K562 (cell line): ENCODE results near the gene ZNF384. TPM values are rescaled to one million over a fixed set of nuclear protein-coding genes. Genes with fewer than 3 reads are reported as not detected.

Source experiments
- ATAC-seq: fragments of 200-7000 bp; cut with Tn5 transposase; 3 replicates; pipeline ENCODE4 v1.9.1; 2020; ENCODE audit warnings: moderate library complexity
- BruUV-seq: library from RNA; stranded (reverse); fragments of 400-500 nt; replicated peaks from 2 replicates; lab custom pipeline; 2021; lab: Mats Ljungman, UMichigan
- CTCF ChIA-PET: fragments of 300-600 bp; formaldehyde crosslinking; extraction: SDS; loops from one replicate; lab custom pipeline; 2021; ENCODE audit warnings: low intra/inter-chr PET ratio; lab: Yijun Ruan, JAX
- POLR2A ChIA-PET: fragments of 300-600, 350-650 bp; sonication (Branson Sonifier 250); formaldehyde crosslinking; extraction: SDS; loops from one replicate; lab custom pipeline; 2021; ENCODE audit warnings: antibody characterized with exemption, inconsistent platforms; lab: Yijun Ruan, JAX
- DNase-seq, 4 experiments: peaks; one replicate each; pipeline versions ENCODE4 v3.0.0 to v3.0.0-alpha.2; 2011 to 2018; ENCODE audit warnings: low spot score in 3 of 4, mixed read lengths in 3 of 4; ENCODE audit errors: extremely low read depth in 1 of 4
- FAIRE-seq: peaks from 2 replicates; lab custom pipeline; 2011; peaks lifted over from hg19 to GRCh38; lab: Jason Lieb, UNC
- H2AFZ ChIP-seq: 2 replicates; pipeline ENCODE4 v1.6.0; 2011; ENCODE audit warnings: low read depth, low read length, control low read depth, inconsistent platforms
- H3K27ac ChIP-seq: fragments of 200-600 bp; 3 replicates; pipeline ENCODE4 v1.8.0; 2011; ENCODE audit warnings: low read depth, mild to moderate bottlenecking, control low read depth, inconsistent platforms, low read length, moderate library complexity, mixed read lengths; ENCODE audit errors: extremely low read depth
- H3K27me3 ChIP-seq, 2 experiments: fragments of 300-600 bp in 1 of 2; 2 replicates in 1 of 2; 3 replicates in 1 of 2; pipeline versions ENCODE4 v1.6.0 to v1.8.0; 2011; ENCODE audit warnings: inconsistent platforms in 2 of 2, low read length in 2 of 2, mild to moderate bottlenecking in 1 of 2, mixed read lengths in 1 of 2, moderate library complexity in 1 of 2; ENCODE audit not compliant: control insufficient read depth in 2 of 2, insufficient read depth in 2 of 2
- H3K36me3 ChIP-seq: fragments of 300-600 bp; 3 replicates; pipeline ENCODE4 v1.8.0; 2011; ENCODE audit warnings: mild to moderate bottlenecking, low read length, inconsistent platforms; ENCODE audit not compliant: control insufficient read depth, insufficient read depth
- H3K4me1 ChIP-seq, 2 experiments: fragments of 200-600 bp in 1 of 2; replicated peaks in 1 of 2; 2 replicates in 1 of 2; 3 replicates in 1 of 2; pipeline versions ENCODE4 v1.5.1 to v1.8.0; 2011; ENCODE audit warnings: inconsistent platforms in 2 of 2, low read length in 2 of 2, mild to moderate bottlenecking in 1 of 2, mixed read lengths in 1 of 2, moderate library complexity in 1 of 2; ENCODE audit not compliant: control insufficient read depth in 2 of 2, insufficient read depth in 2 of 2
- H3K4me2 ChIP-seq: 2 replicates; pipeline ENCODE4 v1.6.1; 2011; ENCODE audit warnings: low read length, control low read depth, inconsistent platforms, mixed read lengths; ENCODE audit not compliant: insufficient read depth
- H3K4me3 ChIP-seq: fragments of 200-600 bp; sonication (generic), shearing (Covaris generic); 2 replicates; pipeline ENCODE4 v1.5.1; 2016; ENCODE audit warnings: control low read depth, inconsistent platforms
- H3K79me2 ChIP-seq: fragments of 200-600 bp; 3 replicates; pipeline ENCODE4 v1.8.0; 2011; ENCODE audit warnings: low read length, inconsistent platforms; ENCODE audit not compliant: control insufficient read depth, insufficient read depth
- H3K9ac ChIP-seq, 2 experiments: 2 replicates each; pipeline versions ENCODE4 v1.6.0 to v1.6.1; 2011; ENCODE audit warnings: low read depth in 2 of 2, low read length in 2 of 2, control low read depth in 1 of 2, inconsistent platforms in 1 of 2, mild to moderate bottlenecking in 1 of 2, mixed read lengths in 1 of 2; ENCODE audit not compliant: insufficient read depth in 1 of 2
- H3K9me1 ChIP-seq: one replicate; pipeline ENCODE4 v1.6.0; 2011; ENCODE audit warnings: inconsistent platforms, mild to moderate bottlenecking, low read length, moderate library complexity; ENCODE audit not compliant: control insufficient read depth, insufficient read depth
- H3K9me3 ChIP-seq: replicated peaks from 2 replicates; pipeline ENCODE4 v1.5.1; 2011; ENCODE audit warnings: low read depth, low read length, inconsistent platforms; ENCODE audit not compliant: control insufficient read depth, insufficient read depth
- H4K20me1 ChIP-seq: replicated peaks from 2 replicates; pipeline ENCODE4 v1.6.1; 2011; ENCODE audit warnings: low read length, inconsistent platforms, mixed read lengths; ENCODE audit not compliant: control insufficient read depth, insufficient read depth
- CCNT2 ChIP-seq: IDR thresholded peaks from 2 replicates; pipeline ENCODE4 v1.6.1; 2011; ENCODE audit warnings: borderline replicate concordance, low read depth, mild to moderate bottlenecking, moderate library complexity, mixed read lengths, low read length; ENCODE audit not compliant: insufficient read length; ENCODE audit errors: extremely low read depth
- KAT8 ChIP-seq: fragments of 450-650 bp; IDR thresholded peaks from 2 replicates; pipeline ENCODE4 v1.6.1; 2016; ENCODE audit warnings: low read depth, mild to moderate bottlenecking
- KLF16 ChIP-seq: IDR thresholded peaks from 2 replicates; pipeline ENCODE4 v1.6.1; 2016; ENCODE audit warnings: antibody characterized with exemption
- MED1 ChIP-seq: sonication (generic); formaldehyde crosslinking; IDR thresholded peaks from 2 replicates; pipeline ENCODE4 v1.8.1; 2023; ENCODE audit warnings: missing genetic modification reagents, borderline replicate concordance
- MEIS2 ChIP-seq: fragments of 450-650 bp; IDR thresholded peaks from 2 replicates; pipeline ENCODE4 v1.6.1; 2014; ENCODE audit warnings: mild to moderate bottlenecking; ENCODE audit not compliant: partially characterized antibody
- MTA2 ChIP-seq: fragments of 450-650 bp; IDR thresholded peaks from 2 replicates; pipeline ENCODE4 v1.6.1; 2016; ENCODE audit warnings: low read depth
- NR2C2 ChIP-seq, 2 experiments: fragments of 200-800 bp in 1 of 2; sonication (Bioruptor generic) in 1 of 2; sonication (generic) in 1 of 2; formaldehyde crosslinking in 1 of 2; IDR thresholded peaks; 2 replicates each; pipeline versions ENCODE4 v1.6.1 to v1.8.0; 2016 to 2022; ENCODE audit warnings: mild to moderate bottlenecking in 1 of 2, missing compliant biosample characterization in 1 of 2, missing genetic modification characterization in 1 of 2, missing genetic modification reagents in 1 of 2
- TRIM28 ChIP-seq: fragments of 450-650 bp; IDR thresholded peaks from 2 replicates; pipeline ENCODE4 v1.6.1; 2017
- U2AF1 ChIP-seq: fragments of 200-400 bp; formaldehyde crosslinking; optimal IDR thresholded peaks from 2 replicates; pipeline ENCODE3; 2017; ENCODE audit warnings: mild to moderate bottlenecking, low read depth, low read length, moderate library complexity
- WGBS: fragments of 100-300 bp; shearing (Covaris generic); methylation state at CpG from one replicate; pipeline ENCODE4 v1.1.6; 2016; ENCODE audit warnings: low coverage, mixed read lengths; ENCODE audit not compliant: insufficient coverage; ENCODE audit errors: missing lambda C conversion rate; 5-methylcytosine and 5-hydroxymethylcytosine counted together
- in situ Hi-C: fragments of 300-500 bp; cut with MboI; formaldehyde crosslinking; loops from 4 replicates; pipeline ENCODE4 v1.15.0; 2018; ENCODE audit warnings: inconsistent platforms, mixed read lengths
- intact Hi-C: fragments of 100-400 bp; cut with micrococcal nuclease; formaldehyde crosslinking; loops from 2 replicates; pipeline ENCODE4 v1.14.2; 2022
- polyA plus RNA-seq, 8 experiments: library from polyadenylated mRNA; depleted of rRNA in 4 of 8; stranded (reverse) in 5 of 8; unstranded in 3 of 8; fragments of >200 nt; fragmentation: Nextera tagmentation in 2 of 8; fragmentation: Illumina TruSeq in 1 of 8; extraction: Ambion mirVana in 2 of 8; extraction: Trizol in 1 of 8; gene quantifications; 2 replicates each; pipeline versions ENCODE4 v1.2.1 to v1.2.3, GENCODE V29; 2011 to 2014; ENCODE audit warnings: inconsistent platforms in 1 of 8, missing spikeins in 1 of 8
- total RNA-seq, 7 experiments: library from RNA; depleted of rRNA in 6 of 7; stranded (reverse); fragments of >200 nt in 6 of 7; fragmentation: Illumina TruSeq in 2 of 7; extraction: Trizol in 2 of 7; gene quantifications; 2 replicates each; pipeline versions ENCODE4 v1.2.1 to v1.2.3, GENCODE V29; 2011 to 2021; ENCODE audit warnings: low replicate concordance in 1 of 7
- TF ChIP-seq, protein P1 (sequence below): fragments of 450-650 bp; IDR thresholded peaks from 2 replicates; pipeline ENCODE4 v1.7.0; 2016; ENCODE audit warnings: borderline replicate concordance

Gene ZNF384
- total and polyA plus RNA-seq, 9 of the 15 experiments (the other 6 are each of a cell fraction or from before 2014, with no cell fraction given), result 0.36 to 64.8 (median 21.3) TPM

DNA sequence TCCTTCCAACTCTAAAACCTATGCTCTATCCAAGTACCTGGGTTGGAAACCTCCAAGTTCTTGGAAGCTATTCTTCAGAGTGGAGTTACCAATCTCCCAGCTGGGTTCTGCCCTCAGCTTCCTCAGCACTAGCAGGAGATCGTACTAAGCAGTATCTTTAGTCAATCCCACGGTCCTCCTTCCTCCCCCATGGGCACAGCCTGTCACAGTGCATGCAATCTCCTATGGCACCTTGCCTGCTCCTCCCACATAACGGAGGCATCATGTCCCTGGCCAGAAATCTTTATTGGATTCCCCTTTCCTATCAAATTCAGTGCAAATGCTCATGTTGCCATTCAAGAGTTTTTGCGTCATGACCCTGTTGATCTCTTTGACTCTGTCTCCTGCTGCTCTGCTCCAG, 48.0 kb downstream of the ZNF384 start:
- H3K9me3 ChIP-seq, result peaks cover 8% of the 10 kb centered on the region
- in situ Hi-C loops (no loop called here), intact Hi-C loops (no loop called here)
- ChIA-PET CTCF (no interaction called here), POLR2A (interaction anchor here (0.7 kb wide), 1 partner anchor 17 kb away, joined by 3 read pairs; no protein-coding TSS in a partner anchor)
- H3K36me3 ChIP-seq, result no peaks in the 10 kb centered on the region; the same call in 2 of the 3 replicates
- peaks cover 37 to 44% of the 10 kb centered on the region in 2 experiments; a peak in 4 of 5 replicates for H3K4me1 ChIP-seq
- H4K20me1 ChIP-seq, result no peaks in the 10 kb centered on the region
- H3K9me1 ChIP-seq, result no peaks in the 10 kb centered on the region
- FAIRE-seq, result no peak
- 0 out of 2 replicates have a peak overlapping the region, but pooled peaks have one; percentile 2 for H3K4me2 ChIP-seq
- BruUV-seq, result no TSS peak
- peaks cover 24% of the 10 kb centered on the region for H3K79me2 ChIP-seq
- no peak overlapping the region for H3K4me3 ChIP-seq
- DNase-seq, result no peak
- TF ChIP-seq MTA2 (no peak), KAT8 (no peak), KLF16 (no peak)
- H3K27me3 ChIP-seq, result no peaks in the 10 kb centered on the region
- 0 out of 2 replicates have a peak overlapping the region, but pooled peaks have one; percentile 19 for H2AFZ ChIP-seq
- H3K27ac ChIP-seq, result no peak overlapping the region; the same call in 2 of the 3 replicates
- no peak for ATAC-seq
- H3K9ac ChIP-seq, result no peak overlapping the region
- 31% methylated on average over 4 of the region's 4 CpGs for WGBS

DNA sequence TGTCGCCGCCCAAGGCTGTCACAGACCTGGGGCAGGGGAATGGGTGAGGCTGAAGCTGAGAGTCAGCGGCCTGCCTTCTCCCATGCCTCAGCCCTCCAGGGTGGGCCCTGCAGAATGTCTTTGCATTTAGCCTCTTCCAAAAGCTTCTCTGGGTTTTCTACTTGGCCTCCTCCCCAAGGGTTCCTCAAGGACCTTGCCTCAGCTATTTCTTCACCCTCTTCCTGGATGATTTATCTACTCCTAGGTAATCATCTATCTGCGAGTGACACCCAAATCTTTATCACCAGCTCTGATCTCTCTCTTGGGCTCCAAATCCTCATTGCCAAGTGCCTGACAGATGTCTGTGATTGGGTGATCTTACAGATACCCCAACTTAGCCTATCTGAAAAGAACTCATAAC, 48.7 kb downstream of the ZNF384 start:
- Histone ChIP-seq H2AFZ (no peak overlapping the region), H3K9ac (no peak overlapping the region), H3K4me3 (no peak overlapping the region), H3K9me3 (peaks cover 8% of the 10 kb centered on the region), H3K79me2 (peaks cover 31% of the 10 kb centered on the region), H3K27me3 (no peaks in the 10 kb centered on the region), H3K9me1 (no peaks in the 10 kb centered on the region), H3K27ac (peak overlapping the region; percentile 97; the same call in 1 of the 3 replicates), H3K36me3 (no peaks in the 10 kb centered on the region; the same call in 2 of the 3 replicates), H4K20me1 (no peaks in the 10 kb centered on the region), H3K4me2 (no peak overlapping the region), H3K4me1 (peaks cover 43 to 47% of the 10 kb centered on the region in 2 experiments; a peak in 4 of 5 replicates)
- ATAC-seq (no peak), FAIRE-seq (no peak), DNase-seq (no peak)
- intact Hi-C loops (no loop called here), in situ Hi-C loops (no loop called here)
- CTCF ChIA-PET, result no interaction called here
- POLR2A ChIA-PET, result interaction anchor here (0.7 to 1.2 kb wide), 2 partner anchors 11 to 17 kb away, joined by 3 to 4 read pairs; no protein-coding TSS in a partner anchor
- 13% methylated on average over 1 of the region's 4 CpGs for WGBS
- no TSS peak for BruUV-seq
- TF ChIP-seq MEIS2, result peak; percentile 56
- TF ChIP-seq U2AF1, result no peak
- 0 out of 2 replicates have a peak, but pooled peaks have one; percentile 34 for TF ChIP-seq TRIM28
- TF ChIP-seq, protein P1, sequence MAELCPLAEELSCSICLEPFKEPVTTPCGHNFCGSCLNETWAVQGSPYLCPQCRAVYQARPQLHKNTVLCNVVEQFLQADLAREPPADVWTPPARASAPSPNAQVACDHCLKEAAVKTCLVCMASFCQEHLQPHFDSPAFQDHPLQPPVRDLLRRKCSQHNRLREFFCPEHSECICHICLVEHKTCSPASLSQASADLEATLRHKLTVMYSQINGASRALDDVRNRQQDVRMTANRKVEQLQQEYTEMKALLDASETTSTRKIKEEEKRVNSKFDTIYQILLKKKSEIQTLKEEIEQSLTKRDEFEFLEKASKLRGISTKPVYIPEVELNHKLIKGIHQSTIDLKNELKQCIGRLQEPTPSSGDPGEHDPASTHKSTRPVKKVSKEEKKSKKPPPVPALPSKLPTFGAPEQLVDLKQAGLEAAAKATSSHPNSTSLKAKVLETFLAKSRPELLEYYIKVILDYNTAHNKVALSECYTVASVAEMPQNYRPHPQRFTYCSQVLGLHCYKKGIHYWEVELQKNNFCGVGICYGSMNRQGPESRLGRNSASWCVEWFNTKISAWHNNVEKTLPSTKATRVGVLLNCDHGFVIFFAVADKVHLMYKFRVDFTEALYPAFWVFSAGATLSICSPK, result no peak
- no peak for TF ChIP-seq CCNT2
- no peak for TF ChIP-seq NR2C2 (CRISPR knock-in tag; IDR thresholded peaks at IDR 0.05)
- TF ChIP-seq NR2C2 (tag; IDR thresholded peaks at IDR 0.05), result no peak
- no peak for TF ChIP-seq KLF16
- TF ChIP-seq MED1 (CRISPR knock-in tag), result no peak
